ENCODE results near the gene GEMIN2.
"Not testable (repeated sequence)": the region's sequence is repeated elsewhere in the genome, so short reads cannot be mapped to it uniquely, and the experiment has no call there.

The GEMIN2 gene

DNA sequence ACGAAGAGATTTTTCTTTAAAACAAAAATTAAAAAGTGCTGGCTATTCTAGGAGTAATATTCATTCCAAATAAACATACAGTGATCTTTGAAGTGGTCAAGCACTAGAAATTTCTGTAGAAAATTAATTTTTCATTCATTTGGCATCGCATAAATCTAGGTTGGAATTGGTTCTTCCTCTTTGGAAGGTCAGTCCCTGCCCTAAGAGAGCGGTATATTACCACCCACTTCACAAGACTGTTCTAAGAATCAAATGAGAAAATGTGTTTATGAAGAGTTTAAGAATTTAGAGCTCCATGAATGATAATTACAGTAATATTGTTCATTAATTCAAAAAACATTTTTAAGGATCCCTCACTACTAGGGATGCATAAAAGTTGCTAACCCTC, 444 bp upstream of the GEMIN2 start:
- no peak for DNase-seq

DNA sequence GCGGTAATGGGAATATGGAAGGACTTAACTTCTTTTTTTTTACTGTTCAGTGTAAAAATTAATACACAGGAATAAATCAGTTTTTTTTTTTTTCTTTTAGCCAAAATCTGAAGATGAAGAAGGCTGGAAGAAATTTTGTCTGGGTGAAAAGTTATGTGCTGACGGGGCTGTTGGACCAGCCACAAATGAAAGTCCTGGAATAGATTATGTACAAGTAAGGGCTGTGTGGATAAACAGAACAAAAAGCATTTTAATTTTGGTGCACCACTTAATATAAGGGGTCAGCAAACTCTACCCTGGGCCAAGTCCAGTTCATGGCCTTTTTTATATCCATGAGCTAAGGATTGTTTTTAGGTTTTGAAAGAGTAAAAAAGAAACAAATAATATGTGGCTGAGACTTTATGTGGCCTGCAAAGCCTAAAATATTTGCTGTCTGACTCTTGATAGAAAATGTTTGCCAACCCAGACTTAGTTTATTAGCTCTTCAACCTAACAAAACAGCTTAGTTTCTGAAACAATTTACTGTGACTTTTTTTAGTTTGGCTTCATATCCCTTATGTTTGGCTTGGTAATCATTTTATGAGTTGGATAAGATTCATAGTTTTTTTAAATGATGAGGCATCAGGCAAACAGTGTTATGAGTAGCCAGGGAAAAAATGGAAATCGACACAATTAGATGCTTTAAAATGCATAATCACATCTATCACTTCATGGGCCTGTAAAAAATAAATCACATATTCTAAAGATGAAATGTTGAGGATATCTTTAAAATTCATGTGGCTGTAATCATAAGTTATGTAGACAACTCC, 8.4 kb downstream of the GEMIN2 start:
- DNase-seq: no peak

GRCh38 chr14:39137835-39138234, 23.7 kb downstream of the GEMIN2 start:
- not testable (repeated sequence) for DNase-seq

GRCh38 chr14:39138440-39138839, 24.3 kb downstream of the GEMIN2 start:
- no peak for DNase-seq

DNA sequence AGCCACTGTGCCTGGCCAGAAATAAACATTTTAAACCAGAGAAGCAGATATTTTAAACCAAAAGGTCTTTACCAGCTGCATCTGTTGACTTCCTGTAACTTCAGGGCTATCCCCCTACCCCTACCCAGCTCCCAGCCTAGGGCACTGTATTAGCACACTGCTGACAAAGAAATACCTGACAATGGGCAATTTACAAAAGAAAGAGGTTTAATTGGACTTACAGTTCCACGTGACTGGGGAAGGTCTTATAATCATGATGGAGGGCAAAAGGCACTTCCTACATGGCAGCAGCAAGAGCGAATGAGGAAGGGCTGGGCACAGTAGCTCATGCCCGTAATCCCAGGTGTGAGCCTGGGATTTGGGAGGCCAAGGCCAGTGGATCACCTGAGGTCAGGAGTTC, 26.0 kb downstream of the GEMIN2 start:
- no peak for DNase-seq

- not testable (repeated sequence) for DNase-seq
Observed at GRCh38 chr14:39141623-39142022, 27.5 kb downstream of the GEMIN2 start.

- DNase-seq: not testable (repeated sequence)
Observed at GRCh38 chr14:39143226-39143625, 29.1 kb downstream of the GEMIN2 start.

GRCh38 chr14:39145266-39145966, 31.3 kb downstream of the GEMIN2 start:
- no peak for DNase-seq

DNA sequence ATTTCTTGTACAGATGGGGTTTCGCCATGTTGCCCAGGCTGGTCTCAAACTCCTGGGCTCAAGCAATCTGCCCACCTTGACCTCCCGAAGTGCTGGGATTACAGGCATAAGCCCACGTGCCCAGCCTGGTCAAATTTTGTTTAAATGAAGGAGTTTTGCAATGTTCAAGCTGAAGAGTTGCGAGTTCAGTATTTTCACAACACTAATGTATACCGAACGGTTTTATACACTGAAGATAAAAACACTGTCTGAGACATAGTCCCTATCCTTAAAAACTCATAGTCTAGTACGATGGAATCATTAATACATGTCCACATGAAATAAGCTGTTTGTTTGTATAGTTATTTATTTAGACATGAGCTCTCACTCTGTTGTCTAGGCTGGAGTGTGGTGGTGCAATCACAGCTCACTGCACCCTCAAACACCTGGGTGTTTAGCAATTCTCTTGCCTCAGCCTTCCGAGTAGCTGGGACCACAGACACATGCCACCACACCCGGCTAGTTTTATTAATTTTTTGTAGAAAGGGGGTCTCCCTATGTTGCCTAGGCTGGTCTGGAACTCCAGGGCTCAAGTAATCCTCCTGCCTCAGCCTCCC, 40.6 kb downstream of the GEMIN2 start:
- DNase-seq: no peak

DNA sequence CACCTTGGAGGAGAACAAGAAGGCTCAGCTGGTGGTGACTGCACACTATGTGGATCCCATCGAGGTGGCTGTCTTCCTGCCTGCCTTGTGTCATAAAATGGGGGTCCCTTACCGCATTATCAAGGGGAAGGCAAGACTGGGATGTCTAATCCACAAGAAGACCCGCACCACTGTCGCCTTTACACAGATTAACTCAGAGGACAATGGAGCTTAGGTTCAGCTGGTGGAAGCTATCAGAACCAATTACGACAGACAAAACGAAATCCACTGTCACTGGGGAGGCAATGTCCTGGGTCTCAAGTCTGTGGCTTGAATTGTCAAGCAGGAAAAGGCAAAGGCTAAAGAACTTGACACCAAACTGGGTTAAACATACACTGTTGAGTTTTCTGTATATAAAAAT, 43.4 kb downstream of the GEMIN2 start:
- no peak for DNase-seq

DNA sequence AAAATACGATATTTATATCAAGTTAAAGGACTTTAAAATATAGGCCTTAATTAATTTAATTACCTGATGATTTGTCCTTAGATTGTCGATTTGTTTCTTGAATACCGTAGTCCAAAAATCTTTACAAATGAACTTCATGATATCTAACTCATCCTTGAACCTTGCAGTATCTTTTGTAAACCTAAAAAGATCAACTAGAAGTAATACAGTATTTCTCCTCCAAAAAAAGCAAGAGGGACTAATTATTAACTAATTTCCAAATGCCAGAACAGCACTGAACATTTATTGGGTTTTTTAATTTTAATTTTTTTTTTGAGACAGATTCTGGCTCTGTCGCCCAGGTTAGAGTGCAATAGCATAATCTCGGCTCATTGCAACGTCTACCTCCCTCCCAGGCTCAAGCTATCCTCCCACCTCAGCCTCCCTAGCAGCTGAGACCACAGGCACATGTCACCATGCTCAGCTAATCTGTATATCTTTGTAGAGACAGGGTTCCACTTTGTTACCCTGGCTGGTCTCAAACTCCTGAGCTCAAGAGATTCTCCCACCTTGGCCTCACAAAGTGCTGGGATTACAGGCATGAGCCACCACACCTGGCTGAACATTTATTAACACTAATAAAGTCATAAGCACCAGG, 44.2 kb downstream of the GEMIN2 start:
- DNase-seq: no peak

DNA sequence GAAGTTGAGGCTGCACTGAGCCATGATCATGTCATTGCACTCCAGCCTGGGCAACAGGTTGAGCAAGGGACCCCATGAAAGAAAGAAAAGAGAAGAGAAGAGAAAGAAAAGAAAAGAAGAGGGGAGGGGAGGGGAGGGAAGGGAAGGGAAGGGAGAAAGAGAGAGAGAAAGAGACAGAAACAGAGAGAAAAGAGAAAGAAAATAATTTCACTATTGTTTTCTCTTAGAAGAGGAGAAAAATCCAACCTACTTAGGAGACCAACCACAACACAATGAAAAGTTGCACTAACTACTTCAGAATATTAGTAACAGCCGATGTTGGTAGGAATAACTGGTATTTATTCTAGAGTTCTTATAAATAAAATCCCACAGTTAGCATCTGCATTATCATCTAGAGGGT, 46.4 kb downstream of the GEMIN2 start:
- no peak for DNase-seq

DNA sequence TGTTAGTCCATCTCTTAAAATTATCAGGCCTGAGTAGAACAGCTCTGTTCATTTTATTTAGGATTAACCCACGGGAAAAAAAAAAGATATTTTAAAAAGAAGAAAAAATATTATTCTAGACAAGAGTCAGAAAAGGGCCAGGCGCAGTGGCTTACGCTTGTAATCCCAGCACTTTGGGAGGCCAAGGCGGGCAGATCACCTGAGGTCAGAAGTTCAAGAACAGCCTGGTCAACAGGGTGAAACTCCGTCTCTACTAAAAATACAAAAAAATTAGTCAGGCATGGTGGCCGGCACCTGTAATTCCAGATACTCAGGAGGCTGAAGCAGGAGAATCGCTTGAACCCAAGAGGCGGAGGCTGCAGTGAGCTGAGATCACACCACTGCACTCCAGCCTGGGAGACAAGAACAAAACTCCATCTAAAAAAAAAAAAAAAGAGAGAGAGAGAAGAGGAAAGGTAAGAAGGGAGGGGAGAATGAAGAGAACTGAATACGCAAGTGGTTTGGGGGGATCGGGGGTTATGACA, 53.7 kb downstream of the GEMIN2 start:
- not testable (repeated sequence) for DNase-seq

DNA sequence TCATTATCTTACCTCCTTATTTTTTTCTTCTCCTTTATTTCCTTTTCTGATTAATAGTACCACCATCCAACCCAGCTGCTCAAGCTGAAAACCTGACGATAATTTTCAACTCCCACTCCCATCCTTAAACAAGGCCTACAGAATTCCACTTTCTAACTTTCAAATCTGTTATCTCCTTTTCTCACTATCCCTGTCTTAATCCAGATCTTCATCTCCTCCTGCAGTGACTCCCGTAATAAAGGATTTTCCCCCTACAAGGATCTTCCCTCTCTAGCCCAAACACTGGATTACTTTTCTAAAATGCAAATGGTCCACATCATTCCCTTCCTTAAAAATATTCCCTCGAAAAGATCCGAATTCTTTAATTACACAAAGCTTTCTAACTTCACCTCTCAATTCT, 54.5 kb downstream of the GEMIN2 start:
- DNase-seq: no peak

DNA sequence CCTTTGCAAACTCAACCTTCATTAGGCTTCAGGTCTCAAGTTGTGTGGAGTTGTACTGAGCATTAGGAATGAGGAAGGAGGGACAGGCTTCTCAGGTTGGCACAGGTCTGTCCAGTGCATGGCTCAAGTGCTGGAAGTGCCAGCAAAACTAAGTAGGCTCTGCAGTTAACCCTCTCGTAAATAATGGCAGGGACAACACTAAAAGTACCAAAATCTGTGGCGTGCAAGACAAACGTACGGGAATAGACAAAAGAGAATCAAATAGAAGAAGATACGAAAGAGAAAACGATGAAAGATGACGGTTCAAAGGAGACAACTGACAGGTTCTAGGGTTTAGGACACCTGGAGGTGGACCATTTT, 55.4 kb downstream of the GEMIN2 start:
- no peak for DNase-seq

DNA sequence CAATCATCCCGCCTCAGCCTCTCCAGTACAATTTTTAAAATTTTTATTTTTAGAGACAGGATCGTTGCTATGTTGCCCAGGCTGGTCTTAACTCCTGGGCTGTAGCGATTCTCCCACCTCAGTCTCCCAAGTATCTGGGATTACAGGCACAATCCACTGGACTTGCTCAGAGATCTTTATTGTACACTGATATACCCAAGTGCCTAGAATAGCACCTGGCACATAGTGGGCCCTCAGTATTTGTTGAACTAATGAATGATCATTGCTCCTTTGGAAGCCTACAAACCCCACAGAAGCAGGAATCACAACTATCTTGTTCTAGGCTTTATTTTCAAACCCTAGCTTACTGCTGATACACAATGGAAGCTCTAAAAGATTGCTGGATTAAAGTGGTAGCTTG, 59.1 kb downstream of the GEMIN2 start:
- no peak for DNase-seq

DNA sequence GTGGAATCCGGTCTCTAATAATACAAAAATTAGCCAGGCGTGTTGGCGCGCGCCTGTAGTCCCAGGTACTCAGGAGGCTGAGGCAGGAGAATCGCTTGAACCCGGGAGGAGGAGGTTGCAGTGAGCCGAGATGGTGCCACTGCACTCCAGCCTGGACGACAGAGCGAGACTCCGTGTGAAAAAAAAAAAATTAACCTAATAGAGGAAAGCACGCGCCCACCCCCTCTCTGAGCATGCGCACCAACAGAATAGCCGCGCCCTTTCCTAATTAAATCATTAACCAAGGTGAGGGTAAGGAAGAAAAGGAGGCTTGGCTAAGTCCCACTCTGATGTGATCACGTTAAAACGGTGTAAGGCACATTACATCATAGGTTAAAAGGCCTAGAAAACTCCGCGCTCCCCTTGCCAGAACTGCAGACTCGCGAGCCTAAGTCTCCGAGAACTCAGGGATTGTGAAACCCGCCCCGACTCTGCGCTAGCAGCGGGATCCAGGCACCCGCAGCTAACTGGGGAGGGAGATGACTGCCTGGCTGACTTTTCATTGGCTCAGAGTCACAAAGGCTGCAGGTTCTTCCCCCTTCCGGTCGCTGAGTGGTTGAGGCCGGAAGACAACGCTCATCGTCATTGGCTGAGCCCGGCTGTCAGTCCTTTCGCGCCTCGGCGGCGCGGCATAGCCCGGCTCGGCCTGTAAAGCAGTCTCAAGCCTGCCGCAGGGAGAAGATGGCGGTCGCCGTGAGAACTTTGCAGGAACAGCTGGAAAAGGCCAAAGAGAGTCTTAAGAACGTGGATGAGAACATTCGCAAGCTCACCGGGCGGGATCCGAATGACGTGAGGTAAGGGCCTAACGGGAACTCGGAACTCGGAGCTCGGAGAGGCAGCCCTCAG, 60.7 kb downstream of the GEMIN2 start, which contains the start of gene PNN:
Gene PNN, plus strand, starts transcription at position 695 of the 885 bp plus-strand sequence. Its CDS starts 26 bp downstream, at position 721.
- peak; percentile 97 for DNase-seq

DNA sequence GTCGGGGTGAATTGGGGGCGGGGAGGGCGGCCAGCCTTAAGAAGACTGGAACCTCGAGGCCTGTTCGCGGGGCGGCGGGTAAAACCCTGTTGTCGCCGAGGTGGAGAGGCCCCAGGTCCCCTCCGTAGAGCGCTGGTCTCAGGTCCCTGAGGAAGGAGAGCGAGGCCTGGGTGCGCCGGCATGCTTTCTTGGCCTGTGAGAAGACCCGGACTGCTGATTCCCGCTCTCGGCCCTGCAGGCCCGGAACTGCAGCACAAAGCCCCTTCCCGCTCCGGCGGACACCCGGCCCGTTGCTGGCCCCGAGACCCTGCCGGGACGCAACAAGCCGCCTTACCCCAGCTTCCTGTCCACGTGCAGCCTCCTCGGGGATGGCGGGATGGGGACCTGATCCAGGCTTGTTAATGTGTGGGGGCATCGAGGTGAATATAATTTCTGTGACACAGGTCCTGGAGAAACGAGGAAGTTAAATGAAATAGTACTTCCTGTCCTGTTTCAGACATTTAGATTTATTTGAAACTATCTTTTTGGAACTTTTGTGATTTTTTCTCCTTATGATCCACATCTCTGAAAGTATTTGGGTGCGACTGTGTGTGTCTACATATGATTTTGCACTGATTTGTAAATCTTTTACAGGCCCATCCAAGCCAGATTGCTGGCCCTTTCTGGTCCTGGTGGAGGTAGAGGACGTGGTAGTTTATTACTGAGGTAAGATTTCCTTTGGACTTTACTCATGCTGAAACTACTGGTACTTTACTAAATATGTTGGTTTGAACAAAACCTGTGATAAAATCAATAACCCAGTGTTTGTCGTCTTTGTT, 61.5 kb downstream of the GEMIN2 start:
- DNase-seq: no peak

GRCh38 chr14:39176263-39177167, 62.4 kb downstream of the GEMIN2 start:
- DNase-seq: no peak

GRCh38 chr14:39177168-39177545, 63.0 kb downstream of the GEMIN2 start:
- DNase-seq: no peak
